ENCODE measurements around the gene SGF29. TPM values are rescaled to one million over a fixed set of nuclear protein-coding genes. Genes with fewer than 3 reads are reported as not detected.

The SGF29 gene
- total and polyA plus RNA-seq, 3 experiments from 2014 or later, result 37.9 to 56.9 (median 39.8) TPM

DNA sequence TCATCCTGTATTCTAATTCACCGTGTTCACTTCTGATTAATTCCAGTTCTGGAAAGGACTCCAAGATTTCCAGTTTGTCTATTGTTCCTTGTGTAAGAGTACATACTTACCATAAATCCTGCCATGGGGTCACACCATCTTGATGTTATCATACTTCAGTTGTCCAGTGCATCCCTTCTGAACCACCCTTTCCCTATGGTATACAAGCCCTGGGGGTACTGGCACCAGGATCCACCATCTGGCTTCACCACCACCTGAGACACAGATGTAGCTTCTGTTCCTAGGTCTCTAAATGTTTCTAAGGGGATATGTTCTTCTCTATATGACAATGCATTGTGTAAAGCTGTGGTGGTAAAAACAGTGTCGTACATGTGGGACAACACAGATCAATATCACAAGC, 21.2 kb downstream of the SGF29 start:
- no peak for DNase-seq
- ChIA-PET POLR2A (no interaction called here), CTCF (interaction anchor here (1.1 kb wide), 1 partner anchor 248 kb away, joined by 3 read pairs; no protein-coding TSS in a partner anchor)
- no peaks in the 10 kb centered on the region for H3K27me3 Mint-ChIP-seq
- peaks cover 34 to 48% (median 43%) of the 10 kb centered on the region in 3 donors for H3K4me1 Mint-ChIP-seq
- H3K4me1 ChIP-seq (ENCODE audit: insufficient read depth, low read length), result no peaks in the 10 kb centered on the region
- no peaks in the 10 kb centered on the region for H3K27me3 ChIP-seq (ENCODE audit: insufficient read depth, low read length, poor library complexity, severe bottlenecking)
- H3K9me3 ChIP-seq (ENCODE audit: low read length), result no peaks in the 10 kb centered on the region
- peaks cover 0 to 46% (median 3%) of the 10 kb centered on the region in 3 donors for H3K36me3 Mint-ChIP-seq
- no peak overlapping the region for H3K4me3 Mint-ChIP-seq
- H3K4me3 ChIP-seq (ENCODE audit: low read length), result no peak overlapping the region
- H3K27ac Mint-ChIP-seq, result peak overlapping the region in 3 of 8 donors; percentile 21 to 56 (median 43)
- H3K9me3 Mint-ChIP-seq, result no peaks in the 10 kb centered on the region
- no peak overlapping the region for H3K27ac ChIP-seq (ENCODE audit: low read depth, low read length)
- no peaks in the 10 kb centered on the region for H3K36me3 ChIP-seq (ENCODE audit: insufficient read depth, low read length)

DNA sequence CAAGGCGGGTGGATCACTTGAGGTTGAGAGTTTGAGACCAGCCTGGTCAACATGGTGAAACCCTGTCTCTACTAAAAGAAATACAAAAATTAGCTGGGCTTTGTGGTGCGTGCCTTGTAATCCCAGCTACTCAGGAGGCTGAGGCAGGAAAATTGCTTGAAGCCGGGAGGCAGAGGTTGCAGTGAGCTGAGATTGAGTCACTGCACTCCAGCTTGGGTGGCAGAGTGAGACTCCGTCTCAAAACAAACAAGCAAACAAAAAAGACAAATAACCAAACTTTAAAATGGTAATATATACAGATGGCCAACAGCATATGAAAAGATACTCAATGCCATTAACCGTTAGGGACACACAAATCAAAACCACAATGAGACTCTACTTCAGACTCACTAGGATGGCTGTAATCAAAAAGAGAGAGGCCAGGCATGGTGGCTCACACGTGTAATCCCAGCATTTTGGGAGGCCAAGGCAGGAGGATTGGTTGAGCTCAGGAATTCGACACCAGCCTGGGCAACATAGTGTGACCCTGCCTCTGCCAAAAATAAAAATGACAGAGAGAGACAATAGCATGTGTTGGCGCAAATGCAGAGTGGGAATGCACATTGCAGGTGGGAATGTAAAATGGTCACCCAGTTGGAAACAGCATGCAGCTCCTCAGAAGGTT, 21.9 kb downstream of the SGF29 start:
- Mint-ChIP-seq H3K4me1 (peaks cover 34 to 43% (median 43%) of the 10 kb centered on the region in 3 donors), H3K36me3 (peaks cover 0 to 50% (median 6%) of the 10 kb centered on the region in 3 donors), H3K4me3 (no peak overlapping the region), H3K27me3 (no peaks in the 10 kb centered on the region), H3K9me3 (no peaks in the 10 kb centered on the region), H3K27ac (peak overlapping the region in 2 of 8 donors; percentile 52 to 66)
- ChIA-PET CTCF (no interaction called here), POLR2A (no interaction called here)
- Histone ChIP-seq H3K27me3 (ENCODE audit: insufficient read depth, low read length, poor library complexity, severe bottlenecking) (no peaks in the 10 kb centered on the region), H3K27ac (ENCODE audit: low read depth, low read length) (no peak overlapping the region), H3K4me1 (ENCODE audit: insufficient read depth, low read length) (no peaks in the 10 kb centered on the region), H3K36me3 (ENCODE audit: insufficient read depth, low read length) (no peaks in the 10 kb centered on the region), H3K4me3 (ENCODE audit: low read length) (no peak overlapping the region), H3K9me3 (ENCODE audit: low read length) (no peaks in the 10 kb centered on the region)
- no peak for DNase-seq

DNA sequence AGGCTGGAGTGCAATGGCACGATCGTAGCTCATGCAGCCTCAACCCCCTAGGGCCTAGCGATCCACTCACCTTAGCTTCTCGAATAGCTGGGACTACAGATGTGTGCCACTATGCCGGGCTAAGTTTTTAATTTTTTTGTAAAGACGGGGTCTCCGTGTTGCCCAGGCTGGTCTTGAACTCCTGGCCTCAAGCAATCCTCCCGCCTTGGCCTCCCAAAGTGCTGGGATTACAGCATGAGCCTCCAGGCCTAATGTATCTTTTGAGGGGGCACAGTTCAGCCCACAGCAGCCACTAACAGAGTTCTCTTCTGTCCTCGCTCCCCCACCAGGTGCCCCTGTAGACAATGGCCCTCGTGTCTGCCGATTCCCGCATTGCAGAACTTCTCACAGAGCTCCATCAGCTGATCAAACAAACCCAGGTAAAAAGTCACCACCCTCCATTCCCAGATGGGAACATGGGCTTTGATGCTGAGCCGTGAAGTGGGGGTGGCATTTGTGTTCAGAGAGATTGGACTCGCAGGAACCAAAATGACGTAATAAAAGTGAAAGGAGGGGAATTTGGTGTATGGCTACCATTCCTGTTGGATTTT, 27.1 kb downstream of the SGF29 start:
- ChIA-PET CTCF (no interaction called here), POLR2A (no interaction called here)
- H3K27ac Mint-ChIP-seq, result peak overlapping the region in 2 of 8 donors; percentile 3 to 30

DNA sequence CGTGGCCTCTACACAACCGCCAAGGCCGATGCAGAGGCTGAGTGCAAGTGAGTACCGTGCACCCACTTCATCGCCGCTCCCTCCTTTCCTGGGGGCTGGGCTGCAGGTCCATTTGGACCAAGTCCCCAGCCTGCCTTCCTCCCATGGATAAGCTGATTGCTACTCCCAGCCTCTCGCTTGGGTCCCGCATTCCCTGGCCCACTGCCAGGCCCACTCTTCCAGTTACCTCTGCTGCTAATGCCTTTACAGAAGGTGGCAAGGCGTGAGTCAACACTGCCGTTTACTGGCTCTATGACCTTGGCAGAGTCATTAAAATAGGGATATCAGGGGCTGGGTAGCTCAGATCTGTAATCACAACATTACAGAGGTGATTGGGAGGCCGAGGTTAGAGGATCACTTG, 32.0 kb downstream of the SGF29 start:
- H3K9me3 ChIP-seq (ENCODE audit: low read length), result no peaks in the 10 kb centered on the region
- ChIA-PET CTCF (no interaction called here), POLR2A (no interaction called here)
- no peaks in the 10 kb centered on the region for H3K4me1 ChIP-seq (ENCODE audit: insufficient read depth, low read length)
- Mint-ChIP-seq H3K27me3 (no peaks in the 10 kb centered on the region), H3K27ac (peak overlapping the region in 1 of 8 donors; percentile 32), H3K9me3 (no peaks in the 10 kb centered on the region), H3K4me3 (no peak overlapping the region), H3K4me1 (no peaks in the 10 kb centered on the region), H3K36me3 (peaks cover 0 to 92% (median 22%) of the 10 kb centered on the region in 3 donors)
- H3K27me3 ChIP-seq (ENCODE audit: insufficient read depth, low read length, poor library complexity, severe bottlenecking), result no peaks in the 10 kb centered on the region
- H3K27ac ChIP-seq (ENCODE audit: low read depth, low read length), result no peak overlapping the region
- peak in 1 of 5 donors; percentile 11 for DNase-seq
- H3K4me3 ChIP-seq (ENCODE audit: low read length), result no peak overlapping the region
- H3K36me3 ChIP-seq (ENCODE audit: insufficient read depth, low read length), result peaks cover 24% of the 10 kb centered on the region

More for the DNA sequence above, 27.1 kb downstream of the SGF29 start:
- H3K36me3 Mint-ChIP-seq, result peaks cover 0 to 71% (median 16%) of the 10 kb centered on the region in 3 donors
- peaks cover 6 to 9% (median 8%) of the 10 kb centered on the region in 3 donors for H3K4me1 Mint-ChIP-seq
- Histone ChIP-seq H3K36me3 (ENCODE audit: insufficient read depth, low read length) (peaks cover 10% of the 10 kb centered on the region), H3K4me3 (ENCODE audit: low read length) (no peak overlapping the region), H3K27ac (ENCODE audit: low read depth, low read length) (no peak overlapping the region), H3K9me3 (ENCODE audit: low read length) (no peaks in the 10 kb centered on the region), H3K27me3 (ENCODE audit: insufficient read depth, low read length, poor library complexity, severe bottlenecking) (no peaks in the 10 kb centered on the region), H3K4me1 (ENCODE audit: insufficient read depth, low read length) (no peaks in the 10 kb centered on the region)
- DNase-seq, result no peak
- H3K9me3 Mint-ChIP-seq, result no peaks in the 10 kb centered on the region
- H3K4me3 Mint-ChIP-seq, result no peak overlapping the region
- no peaks in the 10 kb centered on the region for H3K27me3 Mint-ChIP-seq

DNA sequence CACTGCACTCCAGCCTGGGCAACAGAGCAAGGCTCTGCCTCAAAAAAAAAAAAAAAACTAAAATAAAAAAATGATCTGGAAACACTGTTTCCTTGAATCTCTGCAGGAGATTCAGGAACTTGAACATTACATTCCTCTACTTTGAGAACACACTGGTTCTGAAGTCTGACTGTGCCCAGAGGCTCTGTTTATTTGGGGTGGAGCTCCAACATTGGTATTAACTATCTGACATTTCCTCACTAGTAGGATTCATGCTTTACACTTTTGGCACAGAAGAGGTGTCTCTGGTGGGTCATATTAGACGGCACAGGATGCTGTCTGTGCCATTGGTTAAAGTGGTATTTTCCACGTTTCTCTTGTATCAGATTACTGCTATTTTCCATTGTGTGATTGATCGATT, 32.7 kb downstream of the SGF29 start:
- ChIA-PET CTCF (no interaction called here), POLR2A (no interaction called here)
- H3K4me1 ChIP-seq (ENCODE audit: insufficient read depth, low read length), result no peaks in the 10 kb centered on the region
- no peaks in the 10 kb centered on the region for H3K27me3 Mint-ChIP-seq
- H3K4me3 ChIP-seq (ENCODE audit: low read length), result no peak overlapping the region
- no peaks in the 10 kb centered on the region for H3K9me3 ChIP-seq (ENCODE audit: low read length)
- peaks cover 0 to 92% (median 22%) of the 10 kb centered on the region in 3 donors for H3K36me3 Mint-ChIP-seq
- no peaks in the 10 kb centered on the region for H3K4me1 Mint-ChIP-seq
- no peak overlapping the region for H3K27ac ChIP-seq (ENCODE audit: low read depth, low read length)
- H3K27ac Mint-ChIP-seq, result no peak overlapping the region
- no peaks in the 10 kb centered on the region for H3K27me3 ChIP-seq (ENCODE audit: insufficient read depth, low read length, poor library complexity, severe bottlenecking)
- peaks cover 24% of the 10 kb centered on the region for H3K36me3 ChIP-seq (ENCODE audit: insufficient read depth, low read length)
- H3K4me3 Mint-ChIP-seq, result no peak overlapping the region
- no peaks in the 10 kb centered on the region for H3K9me3 Mint-ChIP-seq
- DNase-seq, result no peak

DNA sequence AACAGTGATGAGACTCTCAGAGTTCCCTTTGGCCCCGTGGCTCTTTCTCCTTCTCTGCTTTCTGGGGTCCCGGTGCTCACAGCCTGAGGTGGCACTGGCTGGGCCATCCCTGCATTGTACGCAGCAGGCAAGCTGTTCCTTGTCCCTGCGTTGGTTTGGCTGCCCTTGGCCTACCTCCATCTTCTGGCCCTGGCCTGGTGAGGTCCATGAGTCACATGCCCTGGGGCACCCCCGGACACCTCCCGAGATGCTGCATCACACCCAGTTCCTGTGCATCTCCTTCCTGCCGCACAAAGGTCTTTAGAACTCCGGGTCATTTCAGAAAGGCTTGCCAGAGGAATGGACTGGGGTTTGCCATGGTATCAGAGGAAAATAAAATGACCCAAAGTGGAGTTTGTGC, 33.7 kb downstream of the SGF29 start:
- no peak overlapping the region for H3K4me3 ChIP-seq (ENCODE audit: low read length)
- ChIA-PET CTCF (no interaction called here), POLR2A (no interaction called here)
- H3K9me3 ChIP-seq (ENCODE audit: low read length), result no peaks in the 10 kb centered on the region
- H3K27ac ChIP-seq (ENCODE audit: low read depth, low read length), result no peak overlapping the region
- H3K4me1 ChIP-seq (ENCODE audit: insufficient read depth, low read length), result no peaks in the 10 kb centered on the region
- no peaks in the 10 kb centered on the region for H3K27me3 ChIP-seq (ENCODE audit: insufficient read depth, low read length, poor library complexity, severe bottlenecking)
- peaks cover 24% of the 10 kb centered on the region for H3K36me3 ChIP-seq (ENCODE audit: insufficient read depth, low read length)
- H3K27ac Mint-ChIP-seq, result peak overlapping the region in 3 of 8 donors; percentile 12 to 46 (median 38)
- H3K4me3 Mint-ChIP-seq, result no peak overlapping the region
- no peak for DNase-seq
- H3K9me3 Mint-ChIP-seq, result no peaks in the 10 kb centered on the region
- peaks cover 0 to 94% (median 22%) of the 10 kb centered on the region in 3 donors for H3K36me3 Mint-ChIP-seq
- no peaks in the 10 kb centered on the region for H3K4me1 Mint-ChIP-seq
- no peaks in the 10 kb centered on the region for H3K27me3 Mint-ChIP-seq

DNA sequence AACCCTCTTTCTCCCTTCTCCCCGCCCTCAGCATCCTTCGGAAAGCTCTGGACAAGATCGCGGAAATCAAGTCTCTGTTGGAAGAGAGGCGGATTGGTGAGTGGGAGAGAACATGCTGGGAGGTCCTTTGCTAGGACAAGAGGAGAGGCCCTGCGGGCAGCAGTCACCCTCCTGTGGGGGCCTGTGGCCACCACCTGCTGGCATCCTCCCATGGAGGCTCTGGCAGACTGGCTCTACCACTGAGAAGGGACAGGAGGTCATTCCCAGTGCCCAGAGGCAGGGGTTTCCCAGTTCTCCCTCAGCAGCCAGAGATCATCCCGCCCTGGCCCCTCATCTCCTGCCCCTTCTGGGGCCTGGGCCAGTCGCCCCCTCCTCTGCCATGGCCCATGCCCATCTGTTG, 35.3 kb downstream of the SGF29 start:
- H3K9me3 Mint-ChIP-seq, result no peaks in the 10 kb centered on the region
- Histone ChIP-seq H3K27ac (ENCODE audit: low read depth, low read length) (no peak overlapping the region), H3K27me3 (ENCODE audit: insufficient read depth, low read length, poor library complexity, severe bottlenecking) (no peaks in the 10 kb centered on the region), H3K4me1 (ENCODE audit: insufficient read depth, low read length) (no peaks in the 10 kb centered on the region), H3K9me3 (ENCODE audit: low read length) (no peaks in the 10 kb centered on the region), H3K36me3 (ENCODE audit: insufficient read depth, low read length) (peaks cover 24% of the 10 kb centered on the region), H3K4me3 (ENCODE audit: low read length) (no peak overlapping the region)
- H3K4me3 Mint-ChIP-seq, result no peak overlapping the region
- peak in 1 of 5 donors; percentile 10 for DNase-seq
- H3K36me3 Mint-ChIP-seq, result peaks cover 0 to 81% (median 18%) of the 10 kb centered on the region in 3 donors
- H3K27me3 Mint-ChIP-seq, result peaks cover 0 to 2% of the 10 kb centered on the region in 2 donors
- ChIA-PET CTCF (no interaction called here), POLR2A (no interaction called here)
- H3K27ac Mint-ChIP-seq, result peak overlapping the region in 3 of 8 donors; percentile 32 to 51 (median 38)
- peaks cover 0 to 3% (median 3%) of the 10 kb centered on the region in 3 donors for H3K4me1 Mint-ChIP-seq

DNA sequence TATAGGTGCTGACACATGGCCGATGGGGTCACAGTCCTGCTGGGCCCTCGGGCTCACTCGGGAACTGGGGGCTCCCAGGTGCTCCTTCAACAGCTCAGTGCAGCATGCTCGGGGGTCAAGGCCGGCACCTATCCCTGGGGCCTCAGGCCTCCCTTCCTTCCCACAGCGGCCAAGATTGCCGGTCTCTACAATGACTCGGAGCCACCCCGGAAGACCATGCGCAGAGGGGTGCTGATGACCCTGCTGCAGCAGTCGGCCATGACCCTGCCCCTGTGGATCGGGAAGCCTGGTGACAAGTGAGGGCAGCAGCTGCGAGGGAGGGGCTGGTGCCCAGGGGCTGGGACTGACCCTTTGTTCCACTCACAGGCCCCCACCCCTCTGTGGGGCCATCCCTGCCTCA, 36.2 kb downstream of the SGF29 start:
- H3K27ac ChIP-seq (ENCODE audit: low read depth, low read length), result no peak overlapping the region
- peak overlapping the region in 1 of 8 donors; percentile 72 for H3K27ac Mint-ChIP-seq
- peak in 1 of 5 donors; percentile 39 for DNase-seq
- H3K36me3 Mint-ChIP-seq, result peaks cover 0 to 77% (median 15%) of the 10 kb centered on the region in 3 donors
- ChIA-PET CTCF (no interaction called here), POLR2A (no interaction called here)
- H3K4me1 Mint-ChIP-seq, result peaks cover 0 to 3% (median 3%) of the 10 kb centered on the region in 3 donors
- no peaks in the 10 kb centered on the region for H3K9me3 ChIP-seq (ENCODE audit: low read length)
- peak overlapping the region in 1 of 7 donors; percentile 18 for H3K4me3 Mint-ChIP-seq
- H3K36me3 ChIP-seq (ENCODE audit: insufficient read depth, low read length), result peaks cover 23% of the 10 kb centered on the region
- H3K27me3 ChIP-seq (ENCODE audit: insufficient read depth, low read length, poor library complexity, severe bottlenecking), result no peaks in the 10 kb centered on the region
- H3K4me3 ChIP-seq (ENCODE audit: low read length), result no peak overlapping the region
- peaks cover 0 to 2% of the 10 kb centered on the region in 2 donors for H3K27me3 Mint-ChIP-seq
- H3K9me3 Mint-ChIP-seq, result no peaks in the 10 kb centered on the region
- H3K4me1 ChIP-seq (ENCODE audit: insufficient read depth, low read length), result no peaks in the 10 kb centered on the region

All from CD8-positive, alpha-beta memory T cell (primary cell).